Umbilical cord (tissue), 2 donors: ENCODE results near the gene TOMM40. TPM values are rescaled to one million over a fixed set of nuclear protein-coding genes. Genes with fewer than 3 reads are reported as not detected.
"Not testable (repeated sequence)": the region's sequence is repeated elsewhere in the genome, so short reads cannot be mapped to it uniquely, and the experiment has no call there.

Source experiments
- DNase-seq: peaks from one replicate; pipeline ENCODE4 v3.0.0-alpha.2; 2015; ENCODE audit warnings: low spot score
- total RNA-seq: library from RNA; depleted of rRNA; stranded (reverse); fragments of >200 nt; gene quantifications from one replicate; pipeline ENCODE4 v1.2.3, GENCODE V29; 2014; ENCODE audit warnings: low replicate concordance; ENCODE audit not compliant: insufficient read depth

Gene TOMM40
- total RNA-seq, 1 donor from 2014 or later: 14.9 TPM

GRCh38 chr19:44871809-44872208, 19.2 kb upstream of the TOMM40 start:
- no peak for DNase-seq

DNA sequence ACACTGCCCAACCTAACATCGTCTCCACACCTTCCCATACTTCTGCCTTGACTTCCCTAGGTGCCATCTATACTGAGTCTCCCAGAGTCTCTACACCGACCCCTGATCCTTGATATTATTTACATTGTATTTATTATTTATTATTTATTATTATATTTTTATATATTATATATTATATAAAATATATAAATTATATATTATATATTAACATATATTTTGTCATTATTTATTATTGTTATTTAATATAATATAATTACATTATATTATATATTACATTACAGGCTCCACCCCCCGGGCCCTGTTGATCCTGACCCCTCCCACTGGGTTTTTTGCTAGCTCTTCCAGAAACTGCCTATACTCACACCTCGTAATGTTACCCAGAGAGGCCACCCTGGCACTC, 18.4 kb upstream of the TOMM40 start:
- DNase-seq: no peak

DNA sequence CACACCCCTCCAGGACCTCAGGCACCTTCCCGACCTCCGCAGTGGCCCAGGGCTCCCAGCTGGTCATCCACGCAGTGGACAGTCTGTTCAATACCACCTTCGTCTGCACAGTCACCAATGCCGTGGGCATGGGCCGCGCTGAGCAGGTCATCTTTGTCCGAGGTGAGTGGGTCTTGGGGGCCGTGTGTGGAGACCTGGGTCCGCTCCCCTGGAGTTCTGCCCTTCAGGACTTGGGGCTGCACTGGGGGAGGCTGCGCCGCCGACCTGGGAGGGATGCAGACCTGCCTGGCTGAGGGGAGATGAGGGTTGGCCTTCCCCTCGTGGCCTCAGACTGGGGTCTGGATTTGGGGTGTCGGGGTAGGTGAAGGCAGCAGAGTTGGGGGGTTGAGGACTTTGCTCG, 16.7 kb upstream of the TOMM40 start:
- no peak for DNase-seq

DNA sequence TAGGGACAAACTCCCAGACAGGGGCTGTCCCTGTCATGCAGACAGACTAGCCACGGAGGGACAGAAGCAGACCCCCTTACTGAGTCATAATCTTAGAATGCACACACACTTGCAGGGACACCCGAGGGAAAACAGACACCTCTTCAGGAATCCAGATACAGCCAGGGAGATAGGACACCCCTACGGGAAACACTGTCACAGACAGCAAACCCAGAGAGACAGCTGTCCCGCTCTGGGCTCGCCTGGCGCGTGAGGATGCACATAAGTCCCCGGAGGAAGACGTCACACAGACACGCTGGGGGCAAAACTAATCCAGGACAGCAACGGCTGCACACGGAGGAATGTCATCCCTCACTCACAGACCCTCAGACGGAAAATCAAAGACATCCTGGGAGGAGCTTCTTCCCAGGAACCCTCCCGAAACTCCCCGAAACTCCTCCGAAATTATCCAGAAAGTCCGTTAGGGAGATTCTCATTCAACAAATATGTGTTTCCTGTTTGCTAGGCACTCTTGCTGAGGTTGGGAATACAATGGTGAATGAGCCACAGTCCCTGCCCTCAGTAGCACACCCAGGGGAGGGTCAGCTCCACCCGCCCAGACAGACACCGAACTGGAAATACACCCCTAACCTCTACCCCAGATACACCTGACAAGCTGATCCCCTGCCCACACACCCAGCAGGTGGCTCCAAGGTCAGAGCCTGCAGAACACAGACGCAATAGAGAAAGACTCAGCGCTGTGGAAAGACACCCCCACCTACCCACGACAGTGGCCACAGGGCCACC, 15.2 kb upstream of the TOMM40 start:
- no peak for DNase-seq

DNA sequence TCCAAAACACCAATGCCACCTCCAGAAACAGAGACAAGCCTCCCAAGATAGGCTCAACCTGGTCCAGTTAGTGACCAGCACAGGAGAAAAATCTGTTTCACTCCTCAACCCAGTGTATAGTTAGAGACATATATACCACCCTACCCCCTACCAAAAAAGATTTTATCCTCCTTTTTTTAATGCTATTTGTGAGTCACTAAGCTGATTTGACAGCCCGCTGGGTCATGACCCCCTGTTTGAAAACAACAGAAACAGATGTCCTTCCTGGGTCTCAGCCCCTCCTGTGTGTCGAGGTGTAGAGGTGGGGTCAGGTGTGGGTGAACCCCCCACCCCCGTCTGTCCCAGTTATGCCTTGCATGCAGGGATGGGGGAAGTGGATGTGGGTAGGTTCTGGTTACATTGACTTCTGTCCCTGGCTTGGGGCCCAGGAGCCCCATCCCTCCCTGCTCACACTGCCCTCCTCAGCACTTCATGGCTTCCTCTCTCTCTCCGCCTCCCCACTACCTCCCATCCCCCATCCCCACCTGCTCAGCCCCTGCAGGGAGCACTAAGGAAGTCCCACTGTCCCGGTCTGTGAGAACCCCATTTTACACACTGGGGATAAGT, 14.0 kb upstream of the TOMM40 start:
- no peak for DNase-seq

- DNase-seq: no peak
Observed at GRCh38 chr19:44878120-44878865, 12.8 kb upstream of the TOMM40 start.

DNA sequence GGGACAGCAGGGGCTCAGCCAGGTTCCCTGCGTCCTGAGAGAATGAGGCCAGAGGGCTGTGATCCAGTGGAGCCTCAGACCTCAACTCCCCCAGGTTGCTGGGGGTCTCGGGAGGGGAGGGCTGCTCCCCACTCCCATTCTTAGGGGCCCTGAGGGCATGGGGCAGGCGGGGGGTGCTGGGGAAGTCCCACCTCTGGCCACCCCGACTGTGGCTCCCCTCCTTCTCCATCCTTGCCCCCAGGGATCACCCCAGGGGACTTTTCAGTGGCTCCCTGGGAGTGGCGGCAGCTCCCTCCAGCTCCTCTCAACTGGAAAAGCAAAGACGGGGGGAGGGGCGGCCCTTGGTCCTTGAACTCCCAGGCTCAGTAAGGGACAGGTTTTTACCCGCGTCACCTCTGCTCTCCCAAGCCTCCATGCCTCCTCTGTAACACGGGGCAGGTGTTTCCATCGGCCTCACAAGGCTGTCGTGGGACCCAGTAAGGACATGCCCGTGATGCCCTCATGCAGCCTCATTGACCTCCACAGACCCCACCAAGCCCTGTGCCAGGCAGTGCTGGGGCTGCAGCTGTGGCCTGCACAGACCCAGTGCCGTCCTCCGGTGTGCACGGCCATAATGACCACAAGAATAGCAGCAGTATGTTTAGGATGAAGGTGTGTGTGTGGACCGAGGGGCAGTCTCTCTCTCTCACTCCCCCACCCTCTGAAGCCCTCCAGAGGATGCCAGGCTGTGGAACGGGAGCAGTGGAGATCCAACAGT, 11.6 kb upstream of the TOMM40 start:
- DNase-seq: no peak

- DNase-seq: no peak
Observed at GRCh38 chr19:44882063-44882462, 9.0 kb upstream of the TOMM40 start.

GRCh38 chr19:44882619-44883397, 8.2 kb upstream of the TOMM40 start:
- not testable (repeated sequence) for DNase-seq

DNA sequence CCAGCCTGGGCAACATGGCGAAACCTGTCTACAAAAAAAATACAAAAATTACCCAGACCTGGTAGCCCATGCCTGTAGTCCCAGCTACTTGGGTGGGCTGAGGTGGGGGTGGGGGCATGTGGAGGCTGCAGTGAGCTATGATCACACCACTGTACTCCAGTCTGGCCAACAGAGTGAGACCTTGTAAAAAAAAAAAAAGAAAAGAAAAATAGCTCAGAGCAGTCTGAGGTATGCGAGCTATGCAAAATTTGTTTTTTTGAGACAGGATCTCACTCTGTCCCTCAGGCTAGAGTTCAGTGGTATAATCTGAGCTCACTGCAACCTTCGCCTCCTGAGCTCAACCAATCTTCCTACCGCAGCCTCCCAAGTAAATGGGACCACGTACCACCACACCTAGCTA, 7.1 kb upstream of the TOMM40 start:
- DNase-seq: peak; percentile 31

GRCh38 chr19:44884566-44884965, 6.5 kb upstream of the TOMM40 start:
- DNase-seq: no peak

GRCh38 chr19:44886141-44886540, 4.9 kb upstream of the TOMM40 start:
- no peak for DNase-seq

GRCh38 chr19:44887648-44888047, 3.4 kb upstream of the TOMM40 start:
- DNase-seq: no peak

DNA sequence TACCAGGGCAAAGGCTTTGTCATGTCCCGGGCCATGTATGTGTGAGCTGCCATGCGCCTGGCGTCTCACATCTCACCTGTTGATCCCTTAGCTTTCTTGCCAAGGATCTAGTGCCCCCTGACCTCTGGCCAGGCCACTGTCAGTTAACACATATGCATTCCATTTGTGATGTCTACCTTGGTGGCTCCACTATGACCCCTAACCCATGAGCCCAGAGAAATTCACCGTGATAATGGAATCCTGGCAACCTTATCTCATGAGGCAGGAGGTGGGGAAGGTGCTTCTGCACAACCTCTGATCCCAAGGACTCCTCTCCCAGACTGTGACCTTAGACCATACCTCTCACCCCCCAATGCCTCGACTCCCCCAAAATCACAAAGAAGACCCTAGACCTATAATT, 2.7 kb upstream of the TOMM40 start:
- not testable (repeated sequence) for DNase-seq

GRCh38 chr19:44889830-44890365, 1.2 kb upstream of the TOMM40 start:
- DNase-seq: no peak

- peak; percentile 100 for DNase-seq
Observed at GRCh38 chr19:44890366-44891015, 563 bp upstream of the TOMM40 start.

- DNase-seq: no peak
Observed at GRCh38 chr19:44892932-44893331, 1.9 kb downstream of the TOMM40 start.

- DNase-seq: no peak
Observed at GRCh38 chr19:44893332-44894051, 2.4 kb downstream of the TOMM40 start.

DNA sequence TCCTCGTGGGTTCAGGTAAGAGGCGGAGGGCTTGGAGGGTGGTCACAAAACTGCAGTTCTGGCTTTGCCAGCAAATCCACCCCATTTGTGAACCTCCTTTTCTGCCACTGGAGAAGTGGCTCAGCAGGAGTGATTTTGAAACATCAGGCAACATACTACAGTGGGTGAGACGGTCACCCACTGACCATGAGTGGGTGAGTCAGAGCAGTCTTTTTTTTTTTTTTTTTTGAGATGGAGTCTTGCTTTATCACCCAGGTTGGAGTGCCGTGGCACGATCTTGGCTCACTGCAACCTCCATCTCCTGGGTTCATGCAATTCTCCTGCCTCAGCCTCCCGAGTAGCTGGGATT, 3.0 kb downstream of the TOMM40 start:
- no peak for DNase-seq

GRCh38 chr19:44894946-44895345, 3.9 kb downstream of the TOMM40 start:
- no peak for DNase-seq
